GM12878 (cell line): ENCODE measurements around the gene FBF1. TPM values are rescaled to one million over a fixed set of nuclear protein-coding genes. Genes with fewer than 3 reads are reported as not detected.

ENCODE experiments used
- BCL3 ChIP-seq: IDR thresholded peaks from 2 replicates; pipeline ENCODE4 v1.6.1; 2011; ENCODE audit warnings: borderline replicate concordance, low read depth, mild to moderate bottlenecking, moderate library complexity, low read length; ENCODE audit not compliant: insufficient read depth, poor library complexity, severe bottlenecking
- LARP7 ChIP-seq: fragments of 450-650 bp; IDR thresholded peaks from 2 replicates; pipeline ENCODE4 v1.6.1; 2017; ENCODE audit warnings: mild to moderate bottlenecking
- MLLT1 ChIP-seq: fragments of 450-650 bp; IDR thresholded peaks from 2 replicates; pipeline ENCODE4 v1.6.1; 2016; ENCODE audit warnings: mild to moderate bottlenecking
- NKRF ChIP-seq: fragments of 450-650 bp; conservative IDR thresholded peaks from 2 replicates; pipeline ENCODE4 v1.6.1; 2017; ENCODE audit warnings: mild to moderate bottlenecking, moderate library complexity
- NR2C2 ChIP-seq: IDR thresholded peaks from 2 replicates; pipeline ENCODE4 v1.6.1; 2011; ENCODE audit warnings: borderline replicate concordance, low read depth; ENCODE audit not compliant: control insufficient read depth, insufficient read length
- RCOR1 ChIP-seq: conservative IDR thresholded peaks from 2 replicates; pipeline ENCODE4 v1.6.1; 2012; ENCODE audit warnings: low read depth, low read length, improper control_type of control experiment
- polyA plus RNA-seq, 11 experiments: library from polyadenylated mRNA; depleted of rRNA in 4 of 11; unstranded in 6 of 11; stranded (reverse) in 5 of 11; fragments of >200 nt; fragmentation: Nextera tagmentation in 4 of 11; fragmentation: Illumina TruSeq in 1 of 11; extraction: Ambion mirVana in 4 of 11; extraction: Trizol in 1 of 11; gene quantifications; 1 replicate in 1 of 11; 2 replicates in 10 of 11; pipeline versions ENCODE4 v1.2.1 to v1.2.3, GENCODE V29; 2011 to 2016; ENCODE audit warnings: inconsistent platforms in 2 of 11, missing spikeins in 2 of 11, low read depth in 1 of 11
- total RNA-seq, 4 experiments: library from RNA; depleted of rRNA in 3 of 4; stranded (reverse); fragments of >200 nt in 3 of 4; fragmentation: Illumina TruSeq in 1 of 4; extraction: Trizol in 1 of 4; gene quantifications; 2 replicates each; pipeline versions ENCODE4 v1.2.1 to v1.2.3, GENCODE V29; 2013 to 2021

FBF1 gene
- total and polyA plus RNA-seq, 10 of the 15 experiments (the other 5 are each of a cell fraction or from before 2014, with no cell fraction given) = 0.29 to 15.0 (median 7.0) TPM

- TF ChIP-seq BCL3 = no peak
- TF ChIP-seq LARP7 = no peak
- no peak for TF ChIP-seq NKRF
- TF ChIP-seq MLLT1 = no peak
- TF ChIP-seq RCOR1 = no peak
- TF ChIP-seq NR2C2 = no peak
Measured at GRCh38 chr17:75880266-75880665, 60.6 kb downstream of the FBF1 start (continued).
